ENCODE measurements around the gene PITPNM1.
"Not testable (repeated sequence)": the region's sequence is repeated elsewhere in the genome, so short reads cannot be mapped to it uniquely, and the experiment has no call there.

The PITPNM1 gene

DNA sequence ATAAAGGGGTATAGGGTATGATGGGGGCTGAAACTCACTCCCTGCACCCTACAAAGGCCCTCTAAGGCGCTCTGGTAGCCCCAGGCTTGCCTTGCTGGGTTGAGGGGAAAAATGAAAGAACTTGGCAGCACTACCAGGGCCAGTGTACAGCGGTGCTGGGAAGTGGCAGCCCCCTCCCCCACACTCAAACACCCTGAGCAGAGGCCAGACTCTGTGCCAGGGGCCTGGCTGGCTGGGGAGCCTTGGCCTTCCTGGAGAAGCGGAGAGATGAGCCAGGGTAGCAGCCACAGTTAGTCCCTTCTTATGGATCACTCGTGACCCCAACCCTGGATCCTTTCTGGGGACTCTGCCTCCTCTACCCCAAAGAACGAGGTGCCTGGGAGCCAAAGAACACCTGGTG lies 38.8 kb downstream of the PITPNM1 start:
- H3K27ac ChIP-seq: no peak overlapping the region
- no peak overlapping the region for H3K4me2 ChIP-seq
- H3K4me1 ChIP-seq (ENCODE audit: low read depth, poor library complexity, severe bottlenecking): peaks cover 22% of the 10 kb centered on the region

DNA sequence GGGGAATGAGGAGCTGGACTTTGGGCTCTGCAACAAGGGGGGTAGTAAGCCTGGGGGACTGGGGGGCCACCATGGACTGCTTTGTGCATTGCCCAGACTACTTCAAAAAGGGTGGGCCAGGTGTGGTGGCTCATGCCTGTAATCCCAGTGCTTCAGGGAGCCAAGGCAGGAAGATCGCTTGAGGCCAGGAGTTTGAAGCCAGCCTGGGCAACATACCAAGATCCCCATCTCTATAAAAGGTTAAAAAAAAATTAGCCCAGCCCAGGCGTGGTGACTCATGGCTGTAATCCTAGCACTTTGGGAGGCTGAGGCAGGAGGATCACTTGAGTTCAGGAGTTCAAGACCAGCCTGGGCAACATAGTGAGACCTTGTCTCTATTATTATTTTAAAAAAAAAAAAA lies 39.6 kb downstream of the PITPNM1 start:
- H3K9ac ChIP-seq: peak overlapping the region; percentile 74; the same call in 1 of the 2 replicates
- H2AFZ ChIP-seq (ENCODE audit: low read depth); H3K27me3 ChIP-seq (ENCODE audit: insufficient read depth, low read depth); H4K20me1 ChIP-seq (ENCODE audit: insufficient read depth); H3K79me2 ChIP-seq (ENCODE audit: insufficient read depth, low read depth); H3K4me3 ChIP-seq (IDR thresholded peaks at IDR 0.05; ENCODE audit: insufficient read depth, low read depth, low read length); H3K36me3 ChIP-seq (ENCODE audit: insufficient read depth); H3K27ac ChIP-seq: not testable (repeated sequence)
- H3K4me2 ChIP-seq: peak overlapping the region; percentile 71
- H3K4me1 ChIP-seq (ENCODE audit: low read depth, poor library complexity, severe bottlenecking): peaks cover 22% of the 10 kb centered on the region

More for the DNA sequence above, 38.8 kb downstream of the PITPNM1 start:
- H3K79me2 ChIP-seq (ENCODE audit: insufficient read depth, low read depth): no peaks in the 10 kb centered on the region
- TF ChIP-seq, protein P1, sequence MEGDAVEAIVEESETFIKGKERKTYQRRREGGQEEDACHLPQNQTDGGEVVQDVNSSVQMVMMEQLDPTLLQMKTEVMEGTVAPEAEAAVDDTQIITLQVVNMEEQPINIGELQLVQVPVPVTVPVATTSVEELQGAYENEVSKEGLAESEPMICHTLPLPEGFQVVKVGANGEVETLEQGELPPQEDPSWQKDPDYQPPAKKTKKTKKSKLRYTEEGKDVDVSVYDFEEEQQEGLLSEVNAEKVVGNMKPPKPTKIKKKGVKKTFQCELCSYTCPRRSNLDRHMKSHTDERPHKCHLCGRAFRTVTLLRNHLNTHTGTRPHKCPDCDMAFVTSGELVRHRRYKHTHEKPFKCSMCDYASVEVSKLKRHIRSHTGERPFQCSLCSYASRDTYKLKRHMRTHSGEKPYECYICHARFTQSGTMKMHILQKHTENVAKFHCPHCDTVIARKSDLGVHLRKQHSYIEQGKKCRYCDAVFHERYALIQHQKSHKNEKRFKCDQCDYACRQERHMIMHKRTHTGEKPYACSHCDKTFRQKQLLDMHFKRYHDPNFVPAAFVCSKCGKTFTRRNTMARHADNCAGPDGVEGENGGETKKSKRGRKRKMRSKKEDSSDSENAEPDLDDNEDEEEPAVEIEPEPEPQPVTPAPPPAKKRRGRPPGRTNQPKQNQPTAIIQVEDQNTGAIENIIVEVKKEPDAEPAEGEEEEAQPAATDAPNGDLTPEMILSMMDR (conservative IDR thresholded peaks at IDR 0.05; ENCODE audit: low read depth, low read length): no peak
- H4K20me1 ChIP-seq (ENCODE audit: insufficient read depth): no peaks in the 10 kb centered on the region
- H3K9ac ChIP-seq: no peak overlapping the region
- H2AFZ ChIP-seq (ENCODE audit: low read depth): no peak overlapping the region
- H3K36me3 ChIP-seq (ENCODE audit: insufficient read depth): no peaks in the 10 kb centered on the region
- H3K4me3 ChIP-seq (IDR thresholded peaks at IDR 0.05; ENCODE audit: insufficient read depth, low read depth, low read length): no peak overlapping the region
- no peaks in the 10 kb centered on the region for H3K27me3 ChIP-seq (ENCODE audit: insufficient read depth, low read depth)

DNA sequence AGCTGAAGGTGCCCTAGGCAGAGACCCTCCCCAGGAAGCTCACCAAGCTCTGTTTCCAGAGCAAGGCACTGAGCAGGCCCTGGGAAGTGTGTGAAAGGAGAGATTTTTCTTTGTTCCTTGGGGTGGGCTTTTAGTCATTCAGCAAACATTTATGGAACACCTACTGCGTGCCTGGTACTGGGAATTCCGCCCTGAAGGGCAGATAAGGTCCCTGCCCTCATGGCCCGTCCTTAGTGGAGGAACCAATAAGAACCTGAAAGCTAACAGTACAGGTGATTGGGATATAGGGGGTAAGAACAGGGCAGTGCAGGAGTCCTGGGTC lies 40.0 kb downstream of the PITPNM1 start:
- no peaks in the 10 kb centered on the region for H3K36me3 ChIP-seq (ENCODE audit: insufficient read depth)
- H3K27me3 ChIP-seq (ENCODE audit: insufficient read depth, low read depth): no peaks in the 10 kb centered on the region; the same call in 1 of the 2 replicates
- H4K20me1 ChIP-seq (ENCODE audit: insufficient read depth): no peaks in the 10 kb centered on the region
- no peaks in the 10 kb centered on the region for H3K79me2 ChIP-seq (ENCODE audit: insufficient read depth, low read depth)
- peak overlapping the region; percentile 71; the same call in 1 of the 2 replicates for H2AFZ ChIP-seq (ENCODE audit: low read depth)
- TF ChIP-seq, protein P1 (conservative IDR thresholded peaks at IDR 0.05; ENCODE audit: low read depth, low read length): no peak
- peak overlapping the region; percentile 50 for H3K27ac ChIP-seq
- H3K4me2 ChIP-seq: peak overlapping the region; percentile 71
- H3K9ac ChIP-seq: peak overlapping the region; percentile 74; the same call in 1 of the 2 replicates
- H3K4me3 ChIP-seq (IDR thresholded peaks at IDR 0.05; ENCODE audit: insufficient read depth, low read depth, low read length): no peak overlapping the region
- peaks cover 22% of the 10 kb centered on the region for H3K4me1 ChIP-seq (ENCODE audit: low read depth, poor library complexity, severe bottlenecking)

DNA sequence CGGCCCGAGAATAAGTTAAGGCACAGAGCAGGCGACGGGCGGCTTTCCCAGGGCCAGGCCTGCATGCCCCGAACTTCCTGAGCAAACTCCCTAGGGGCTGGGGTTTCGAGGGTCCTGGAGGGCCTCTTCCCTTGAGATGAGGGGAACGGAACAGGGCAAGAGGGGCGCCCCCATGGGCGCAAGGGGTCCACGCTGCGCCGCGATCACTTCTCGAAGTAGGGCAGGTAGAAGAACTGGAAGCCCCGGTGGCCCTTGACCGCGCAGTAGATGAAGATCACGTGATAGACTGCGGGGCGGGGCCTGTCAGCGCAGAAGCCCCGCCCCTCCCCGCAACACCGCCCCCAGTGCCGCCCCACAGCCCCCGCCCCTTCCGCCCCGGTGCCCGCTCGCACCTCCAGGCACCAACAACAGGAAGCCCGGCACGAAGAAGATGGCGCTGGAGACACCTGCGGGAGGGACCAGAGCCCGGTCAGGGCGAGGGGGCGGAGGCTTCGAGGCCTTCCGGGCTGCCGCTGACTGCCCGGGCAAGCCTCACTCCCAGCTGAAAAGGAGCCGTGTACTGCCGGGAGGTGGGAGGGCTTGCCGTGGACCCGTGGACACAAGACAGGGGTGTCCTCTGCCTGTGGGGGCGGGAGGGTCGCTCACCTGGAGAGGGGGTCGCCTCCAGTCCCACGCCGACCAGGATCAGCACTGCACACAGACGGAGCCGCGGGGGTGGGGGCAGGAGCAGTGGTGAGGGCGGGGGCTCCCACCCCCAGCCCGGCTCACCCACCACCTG lies 40.6 kb downstream of the PITPNM1 start:
- Histone ChIP-seq H3K9ac (peak overlapping the region; percentile 74; the same call in 1 of the 2 replicates), H3K27me3 (ENCODE audit: insufficient read depth, low read depth) (no peaks in the 10 kb centered on the region; the same call in 1 of the 2 replicates), H4K20me1 (ENCODE audit: insufficient read depth) (no peaks in the 10 kb centered on the region), H3K4me1 (ENCODE audit: low read depth, poor library complexity, severe bottlenecking) (peaks cover 17% of the 10 kb centered on the region), H3K27ac (peak overlapping the region; percentile 50), H3K36me3 (ENCODE audit: insufficient read depth) (no peaks in the 10 kb centered on the region), H3K4me2 (peak overlapping the region; percentile 71), H3K79me2 (ENCODE audit: insufficient read depth, low read depth) (no peaks in the 10 kb centered on the region), H2AFZ (ENCODE audit: low read depth) (peak overlapping the region; percentile 71), H3K4me3 (IDR thresholded peaks at IDR 0.05; ENCODE audit: insufficient read depth, low read depth, low read length) (no peak overlapping the region)
- TF ChIP-seq, protein P1 (conservative IDR thresholded peaks at IDR 0.05; ENCODE audit: low read depth, low read length): no peak

Data from KMS-11 (cell line).